Smooth muscle cell (in vitro differentiated cells): ENCODE results near the gene ATP5MG. TPM values are rescaled to one million over a fixed set of nuclear protein-coding genes. Genes with fewer than 3 reads are reported as not detected.
A peak's percentile ranks its signal among the peaks of the same experiment; 100 is the strongest.

ENCODE experiments used
- DNase-seq: peaks from one replicate; lab custom pipeline; 2025; ENCODE audit not compliant: unreplicated experiment; lab: John Stamatoyannopoulos, UW
- H2AFZ ChIP-seq: fragments of 200-600 bp; sonication (generic); 2 replicates; pipeline ENCODE4 v1.6.0; 2016; ENCODE audit warnings: antibody characterized with exemption, low read depth, mild to moderate bottlenecking
- H3F3A ChIP-seq: fragments of 200-600 bp; sonication (generic); 2 replicates; pipeline ENCODE4 v1.6.0; 2017; ENCODE audit warnings: antibody characterized with exemption, low read depth
- H3K27ac ChIP-seq: fragments of 200-600 bp; sonication (generic); 2 replicates; pipeline ENCODE4 v1.5.1; 2016; ENCODE audit warnings: low read depth, mild to moderate bottlenecking
- H3K27me3 ChIP-seq: fragments of 200-600 bp; sonication (generic); 2 replicates; pipeline ENCODE4 v1.6.1; 2016; ENCODE audit warnings: low read depth, mild to moderate bottlenecking
- H3K36me3 ChIP-seq: fragments of 200-600 bp; sonication (generic); 2 replicates; pipeline ENCODE4 v1.5.1; 2016; ENCODE audit warnings: low read depth
- H3K4me1 ChIP-seq: fragments of 200-600 bp; sonication (generic); 2 replicates; pipeline ENCODE4 v1.5.1; 2016; ENCODE audit warnings: low read depth
- H3K4me2 ChIP-seq: fragments of 200-600 bp; sonication (generic); 2 replicates; pipeline ENCODE4 v1.6.0; 2016; ENCODE audit warnings: mild to moderate bottlenecking
- H3K4me3 ChIP-seq: fragments of 200-600 bp; sonication (generic); 2 replicates; pipeline ENCODE4 v1.5.1; 2016; ENCODE audit warnings: mild to moderate bottlenecking
- H3K79me2 ChIP-seq: fragments of 200-600 bp; sonication (generic); 2 replicates; pipeline ENCODE4 v1.6.0; 2016; ENCODE audit warnings: low read depth, mild to moderate bottlenecking
- H3K9ac ChIP-seq: fragments of 200-600 bp; sonication (generic); 2 replicates; pipeline ENCODE4 v1.6.0; 2016; ENCODE audit warnings: low read depth
- H3K9me3 ChIP-seq: fragments of 200-600 bp; sonication (generic); replicated peaks from 2 replicates; pipeline ENCODE4 v1.5.1; 2016; ENCODE audit warnings: low read depth
- H4K20me1 ChIP-seq: fragments of 200-600 bp; sonication (generic); 2 replicates; pipeline ENCODE4 v1.6.0; 2016; ENCODE audit warnings: low read depth
- WGBS: methylation state at CpG from one replicate; pipeline ENCODE4 v1.1.7; 2016; ENCODE audit warnings: low lambda C conversion rate; 5-methylcytosine and 5-hydroxymethylcytosine counted together
- polyA plus RNA-seq: library from polyadenylated mRNA; unstranded; fragments of >200 nt; fragmentation: Nextera tagmentation; extraction: Ambion mirVana; gene quantifications from 2 replicates; pipeline ENCODE4 v1.2.1, GENCODE V29; 2016
- total RNA-seq: library from RNA; depleted of rRNA; stranded (reverse); fragments of >200 nt; gene quantifications from 2 replicates; pipeline ENCODE4 v1.2.3, GENCODE V29; 2014
- TF ChIP-seq, protein P1 (sequence below): fragments of 200-600 bp; sonication (generic); IDR thresholded peaks from 2 replicates; pipeline ENCODE4 v1.5.1; 2017; ENCODE audit warnings: borderline replicate concordance, mild to moderate bottlenecking, antibody characterized with exemption; ENCODE audit not compliant: insufficient read depth, poor library complexity, severe bottlenecking

Gene ATP5MG
- total and polyA plus RNA-seq, 2 experiments from 2014 or later = 80.5 to 428 TPM

DNA sequence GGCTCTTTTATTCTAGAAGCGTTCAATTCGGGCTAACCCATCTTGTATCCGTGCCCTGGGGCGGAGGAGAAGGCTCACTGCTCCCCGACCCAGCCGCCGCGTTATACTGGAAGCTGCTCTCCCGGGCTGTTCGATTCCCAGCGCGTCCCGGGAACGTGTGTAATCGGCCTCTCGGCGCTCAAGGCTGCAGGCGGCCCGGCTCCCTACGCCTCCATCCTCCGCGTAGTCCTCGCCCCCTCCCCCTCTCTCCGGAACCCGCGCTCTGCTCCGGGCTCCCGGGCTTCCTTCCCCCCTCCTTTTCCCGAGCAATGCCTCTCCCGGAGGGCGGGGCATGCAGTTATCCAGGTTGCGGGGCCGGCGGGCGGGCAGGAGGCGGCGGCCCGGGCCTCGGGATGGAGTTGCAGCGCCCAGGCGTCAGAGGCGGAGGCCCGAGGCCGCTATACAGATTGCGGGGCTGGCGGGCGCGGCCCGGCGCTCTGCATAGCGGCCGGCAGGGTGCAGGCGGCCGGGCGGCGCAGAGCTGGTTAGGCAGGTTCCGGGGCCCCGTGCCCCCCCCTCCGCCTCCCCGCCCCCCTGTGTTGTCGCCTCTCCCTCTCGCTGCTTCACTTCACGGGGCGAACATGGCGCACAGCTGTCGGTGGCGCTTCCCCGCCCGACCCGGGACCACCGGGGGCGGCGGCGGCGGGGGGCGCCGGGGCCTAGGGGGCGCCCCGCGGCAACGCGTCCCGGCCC, 34.7 kb downstream of the ATP5MG start, which contains the start of gene KMT2A:
TSS of gene KMT2A (plus strand) at position 600 of the 732 bp plus-strand sequence. CDS start at position 621, 21 bp downstream.
- no peaks in the 10 kb centered on the region for H3K36me3 ChIP-seq
- TF ChIP-seq, protein P1, sequence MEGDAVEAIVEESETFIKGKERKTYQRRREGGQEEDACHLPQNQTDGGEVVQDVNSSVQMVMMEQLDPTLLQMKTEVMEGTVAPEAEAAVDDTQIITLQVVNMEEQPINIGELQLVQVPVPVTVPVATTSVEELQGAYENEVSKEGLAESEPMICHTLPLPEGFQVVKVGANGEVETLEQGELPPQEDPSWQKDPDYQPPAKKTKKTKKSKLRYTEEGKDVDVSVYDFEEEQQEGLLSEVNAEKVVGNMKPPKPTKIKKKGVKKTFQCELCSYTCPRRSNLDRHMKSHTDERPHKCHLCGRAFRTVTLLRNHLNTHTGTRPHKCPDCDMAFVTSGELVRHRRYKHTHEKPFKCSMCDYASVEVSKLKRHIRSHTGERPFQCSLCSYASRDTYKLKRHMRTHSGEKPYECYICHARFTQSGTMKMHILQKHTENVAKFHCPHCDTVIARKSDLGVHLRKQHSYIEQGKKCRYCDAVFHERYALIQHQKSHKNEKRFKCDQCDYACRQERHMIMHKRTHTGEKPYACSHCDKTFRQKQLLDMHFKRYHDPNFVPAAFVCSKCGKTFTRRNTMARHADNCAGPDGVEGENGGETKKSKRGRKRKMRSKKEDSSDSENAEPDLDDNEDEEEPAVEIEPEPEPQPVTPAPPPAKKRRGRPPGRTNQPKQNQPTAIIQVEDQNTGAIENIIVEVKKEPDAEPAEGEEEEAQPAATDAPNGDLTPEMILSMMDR = no peak
- H3K27ac ChIP-seq = peak within 1 kb of the TSS; percentile 67
- peaks cover 42% of the 10 kb centered on the region for H4K20me1 ChIP-seq
- peak within 1 kb of the TSS; percentile 88 for H2AFZ ChIP-seq
- peak within 1 kb of the TSS; percentile 94 for H3K9ac ChIP-seq
- WGBS = under 1% methylated on average over 33 of the region's 83 CpGs
- no peaks in the 10 kb centered on the region for H3K9me3 ChIP-seq
- peaks cover 29% of the 10 kb centered on the region for H3K4me1 ChIP-seq
- peak within 1 kb of the TSS; percentile 93 for H3K4me3 ChIP-seq
- no peaks in the 10 kb centered on the region for H3F3A ChIP-seq
- peak; percentile 90 for DNase-seq
- H3K4me2 ChIP-seq = peak within 1 kb of the TSS; percentile 96
- H3K27me3 ChIP-seq = no peaks in the 10 kb centered on the region
- H3K79me2 ChIP-seq = peaks cover 44% of the 10 kb centered on the region

- no peaks in the 10 kb centered on the region for H3K9me3 ChIP-seq
- DNase-seq = no peak
- TF ChIP-seq, protein P1 = no peak
- H3K27me3 ChIP-seq = no peaks in the 10 kb centered on the region
- H3K4me1 ChIP-seq = peaks cover 33% of the 10 kb centered on the region
- peaks cover 48% of the 10 kb centered on the region for H4K20me1 ChIP-seq
- peak overlapping the region; percentile 67 for H3K27ac ChIP-seq
- H2AFZ ChIP-seq = peak overlapping the region; percentile 49
- WGBS = 0% methylated on average over 17 of the region's 55 CpGs
- H3K36me3 ChIP-seq = no peaks in the 10 kb centered on the region
- peak overlapping the region; percentile 94 for H3K9ac ChIP-seq
- no peaks in the 10 kb centered on the region for H3F3A ChIP-seq
- peak overlapping the region; percentile 93 for H3K4me3 ChIP-seq
- H3K4me2 ChIP-seq = peak overlapping the region; percentile 96
- H3K79me2 ChIP-seq = peaks cover 50% of the 10 kb centered on the region
Observed at GRCh38 chr11:118436639-118437207, 35.3 kb downstream of the ATP5MG start.

DNA sequence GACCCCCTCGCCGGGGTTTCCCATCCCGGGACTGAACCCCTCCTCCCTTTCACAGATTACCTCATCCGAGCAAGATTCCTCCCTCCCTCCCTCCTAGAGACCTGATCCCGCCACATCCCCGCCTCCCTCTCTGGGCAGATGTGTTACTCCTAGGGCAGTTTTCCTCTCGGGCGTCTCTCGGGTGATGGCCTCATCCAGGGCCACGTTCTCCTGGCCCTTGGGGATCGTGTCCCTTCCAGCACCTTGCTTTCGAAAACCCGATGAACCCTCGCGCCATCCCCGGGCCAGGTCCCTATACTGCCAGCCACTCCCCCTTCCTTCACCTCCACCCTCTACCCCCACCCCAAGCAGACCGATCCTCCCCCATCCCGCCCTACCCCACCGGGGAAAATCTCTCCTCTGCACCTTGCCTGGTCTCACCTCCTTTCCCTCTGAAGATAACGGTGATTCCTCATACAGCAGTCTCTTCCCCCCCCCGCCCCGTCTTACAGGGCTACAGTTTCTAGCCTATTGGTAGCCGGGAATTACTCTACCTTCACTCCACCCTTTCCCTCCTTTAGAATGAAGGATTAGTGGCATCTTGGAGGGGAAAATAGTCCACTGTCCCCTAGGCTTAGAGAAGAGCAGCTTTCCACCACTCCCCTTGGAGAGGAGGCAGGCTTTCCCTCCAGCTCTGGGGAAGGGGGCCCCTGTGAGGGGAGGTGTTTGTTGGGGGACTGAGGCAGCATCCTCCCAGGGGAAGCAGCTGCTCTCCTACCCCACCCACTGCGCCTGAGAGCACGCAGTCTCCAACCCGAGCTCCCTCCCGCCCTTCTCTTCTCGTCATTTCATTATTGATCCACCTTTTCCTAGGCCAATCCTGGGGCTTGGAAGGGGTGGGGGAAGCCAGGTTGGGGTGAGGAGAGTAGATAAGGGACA, 36.1 kb downstream of the ATP5MG start:
- H3F3A ChIP-seq = no peaks in the 10 kb centered on the region
- WGBS = 1% methylated on average over 17 of the region's 28 CpGs
- H4K20me1 ChIP-seq = peaks cover 56% of the 10 kb centered on the region
- H3K27me3 ChIP-seq = no peaks in the 10 kb centered on the region
- TF ChIP-seq, protein P1 = no peak
- H3K9ac ChIP-seq = peak overlapping the region; percentile 94
- peaks cover 40% of the 10 kb centered on the region for H3K4me1 ChIP-seq
- peaks cover 58% of the 10 kb centered on the region for H3K79me2 ChIP-seq
- H3K9me3 ChIP-seq = no peaks in the 10 kb centered on the region
- H3K4me2 ChIP-seq = peak overlapping the region; percentile 96
- H3K27ac ChIP-seq = peak overlapping the region; percentile 67
- no peak overlapping the region for H2AFZ ChIP-seq
- peak; percentile 20 for DNase-seq
- H3K36me3 ChIP-seq = no peaks in the 10 kb centered on the region
- peak overlapping the region; percentile 93 for H3K4me3 ChIP-seq
